ENCODE results near the gene MORC2.

- no peak for TF ChIP-seq FOSL1 (tag; conservative IDR thresholded peaks at IDR 0.05)
- TF ChIP-seq SIN3A (IDR thresholded peaks at IDR 0.05; ENCODE audit: borderline replicate concordance in 2 of 2, control insufficient read depth in 1 of 2, low read depth in 2 of 2, low read length in 2 of 2), result no peak
Observed at GRCh38 chr22:30998329-30998728, 29.8 kb upstream of the MORC2 start.

Measured in K562 (cell line).